Activated CD8-positive, alpha-beta T cell treated with anti-CD3 and anti-CD28 coated beads for 36 hours (primary cell): ENCODE measurements around the gene GPN3. TPM values are rescaled to one million over a fixed set of nuclear protein-coding genes. Genes with fewer than 3 reads are reported as not detected.
"Not testable (repeated sequence)": the region's sequence is repeated elsewhere in the genome, so short reads cannot be mapped to it uniquely, and the experiment has no call there.

Source experiments
- ATAC-seq: fragments of 200-7000 bp; cut with Tn5 transposase; one replicate; pipeline ENCODE4 v1.10.0; 2021; ENCODE audit warnings: mild to moderate bottlenecking, moderate library complexity
- CTCF ChIA-PET: fragments of 350-600 bp; sonication (Branson Sonifier 250); formaldehyde crosslinking; loops from one replicate; lab custom pipeline; 2021; ENCODE audit warnings: antibody characterized with exemption; lab: Charles Lee
- POLR2A ChIA-PET: fragments of 350-600 bp; sonication (Branson Sonifier 250); formaldehyde crosslinking; loops from one replicate; lab custom pipeline; 2021; ENCODE audit warnings: antibody characterized with exemption; lab: Charles Lee
- DNase-seq: peaks from one replicate; pipeline ENCODE4 v3.0.0-alpha.2; 2020
- H3K27ac Mint-ChIP-seq: one replicate; pipeline ENCODE4 v1.8.0; 2021; ENCODE audit warnings: mild to moderate bottlenecking, mixed read lengths
- H3K27me3 Mint-ChIP-seq: one replicate; pipeline ENCODE4 v1.8.0; 2021; ENCODE audit warnings: mixed read lengths
- H3K36me3 Mint-ChIP-seq: one replicate; pipeline ENCODE4 v1.8.0; 2021; ENCODE audit warnings: low read depth, mixed read lengths
- H3K4me1 Mint-ChIP-seq: one replicate; pipeline ENCODE4 v1.8.0; 2021; ENCODE audit warnings: low read depth, mixed read lengths
- H3K4me3 Mint-ChIP-seq: one replicate; pipeline ENCODE4 v1.8.0; 2021; ENCODE audit warnings: mild to moderate bottlenecking, moderate library complexity, mixed read lengths
- H3K9me3 Mint-ChIP-seq: one replicate; pipeline ENCODE4 v1.8.0; 2021; ENCODE audit warnings: mixed read lengths
- CTCF ChIP-seq: fragments of 200-600 bp; IDR thresholded peaks from one replicate; pipeline ENCODE4 v1.8.0; 2022; ENCODE audit warnings: antibody characterized with exemption, mild to moderate bottlenecking
- intact Hi-C: fragments of 100-400 bp; cut with micrococcal nuclease; formaldehyde crosslinking; loops from one replicate; pipeline ENCODE4 v1.10.0; 2022
- total RNA-seq, 2 experiments: library from RNA; stranded (reverse); gene quantifications; one replicate each; pipeline ENCODE4 v1.2.3, GENCODE V29; 2021

The GPN3 gene
- total RNA-seq, 2 experiments from 2014 or later, result 69.1 TPM

- H3K9me3 Mint-ChIP-seq, result no peaks in the 10 kb centered on the region
- ChIA-PET POLR2A (interaction anchor here (0.9 to 2.6 kb wide), 4 partner anchors 15 to 113 kb away, joined by 5 to 10 read pairs (median 6); partner anchors contain the start of gene ARPC3), CTCF (interaction anchor here (1.2 to 7.1 kb wide), 3 partner anchors 16 to 135 kb away, joined by 3 to 70 read pairs (median 48); partner anchors contain the start of gene ARPC3)
- TF ChIP-seq CTCF, result no peak
- intact Hi-C loops, result no loop called here
- no peak for DNase-seq
- peaks cover 46% of the 10 kb centered on the region for H3K36me3 Mint-ChIP-seq
- H3K27me3 Mint-ChIP-seq, result no peaks in the 10 kb centered on the region
- peaks cover 43% of the 10 kb centered on the region for H3K4me1 Mint-ChIP-seq
- ATAC-seq, result no peak
- peak overlapping the region; percentile 88 for H3K4me3 Mint-ChIP-seq
- no peak overlapping the region for H3K27ac Mint-ChIP-seq
Measured at GRCh38 chr12:110466791-110467190, 1.3 kb downstream of the GPN3 start.

- intact Hi-C loops, result not testable (repeated sequence)
- H3K36me3 Mint-ChIP-seq, result peaks cover 39% of the 10 kb centered on the region
Measured at GRCh38 chr12:110465765-110466164, 2.3 kb downstream of the GPN3 start.

DNA sequence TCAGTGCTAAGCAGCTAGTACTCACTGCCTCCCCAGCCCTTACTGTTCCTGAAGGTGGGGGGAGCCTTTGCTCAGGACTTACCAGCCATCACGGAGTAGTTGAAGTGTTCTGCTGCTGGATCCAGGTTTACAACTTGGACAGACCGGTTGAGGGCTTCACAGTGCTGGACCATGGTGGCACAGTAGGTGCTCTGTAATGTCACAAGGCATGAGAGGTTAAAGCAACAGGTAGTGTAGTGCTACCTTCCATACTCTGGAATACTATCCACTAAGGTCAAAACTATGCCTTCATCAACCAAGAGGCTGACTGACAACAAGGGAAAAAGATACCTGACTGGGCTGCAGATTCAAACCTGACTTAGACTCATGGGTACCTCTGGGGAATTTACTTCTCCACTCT lies 3.0 kb downstream of the GPN3 start:
- Mint-ChIP-seq H3K27me3 (no peaks in the 10 kb centered on the region), H3K36me3 (peaks cover 36% of the 10 kb centered on the region), H3K9me3 (no peaks in the 10 kb centered on the region), H3K4me1 (peaks cover 31% of the 10 kb centered on the region), H3K27ac (no peak overlapping the region), H3K4me3 (no peak overlapping the region)
- CTCF ChIA-PET, result interaction anchor here (2.0 kb wide), 1 partner anchor 15 kb away, joined by 7 read pairs; the partner anchor contains the start of gene ARPC3
- no peak for TF ChIP-seq CTCF
- POLR2A ChIA-PET, result interaction anchor here (0.6 to 2.6 kb wide), 3 partner anchors 9 to 15 kb away, joined by 3 to 10 read pairs (median 3); partner anchors contain the start of gene ARPC3
- no peak for DNase-seq
- no peak for ATAC-seq
- intact Hi-C loops, result no loop called here

More at GRCh38 chr12:110465765-110466164, 2.3 kb downstream of the GPN3 start:
- not testable (repeated sequence) for H3K4me3 Mint-ChIP-seq, ATAC-seq, H3K9me3 Mint-ChIP-seq, H3K27me3 Mint-ChIP-seq, DNase-seq, H3K27ac Mint-ChIP-seq
- ChIA-PET POLR2A (interaction anchor here (0.7 to 2.6 kb wide), 5 partner anchors 14 to 114 kb away, joined by 3 to 10 read pairs (median 5); partner anchors contain the start of gene ARPC3), CTCF (interaction anchor here (1.2 to 7.1 kb wide), 3 partner anchors 15 to 136 kb away, joined by 3 to 70 read pairs (median 48); partner anchors contain the start of gene ARPC3)
- H3K4me1 Mint-ChIP-seq, result peaks cover 37% of the 10 kb centered on the region

- H3K27me3 Mint-ChIP-seq, H3K9me3 Mint-ChIP-seq, DNase-seq, ATAC-seq, intact Hi-C loops, H3K27ac Mint-ChIP-seq, H3K4me3 Mint-ChIP-seq: not testable (repeated sequence)
- H3K36me3 Mint-ChIP-seq, result peaks cover 38% of the 10 kb centered on the region
- ChIA-PET POLR2A (interaction anchor here (0.7 kb wide), 1 partner anchor 536 kb away, joined by 4 read pairs; no protein-coding TSS in a partner anchor), CTCF (interaction anchor here (0.6 to 1.1 kb wide), 2 partner anchors 30 to 142 kb away, joined by 3 to 4 read pairs; no protein-coding TSS in a partner anchor)
- peaks cover 10% of the 10 kb centered on the region for H3K4me1 Mint-ChIP-seq
Measured at GRCh38 chr12:110461189-110461588, 6.9 kb downstream of the GPN3 start.

- Mint-ChIP-seq H3K27me3 (no peaks in the 10 kb centered on the region), H3K27ac (no peak overlapping the region), H3K4me3 (no peak overlapping the region), H3K4me1 (peaks cover 4% of the 10 kb centered on the region), H3K9me3 (no peaks in the 10 kb centered on the region), H3K36me3 (peaks cover 34% of the 10 kb centered on the region)
- CTCF ChIA-PET, result interaction anchor here (0.8 to 1.3 kb wide), 2 partner anchors 9 to 10 kb away, joined by 3 to 5 read pairs; partner anchors contain the start of genes ARPC3, FAM216A and GPN3
- DNase-seq, result no peak
- intact Hi-C loops, result no loop called here
- no peak for ATAC-seq
- POLR2A ChIA-PET, result interaction anchor here (0.8 to 1.6 kb wide), 3 partner anchors 9 to 109 kb away, joined by 3 to 5 read pairs (median 4); partner anchors contain the start of genes ARPC3 and FAM216A
- no peak for TF ChIP-seq CTCF
Measured at GRCh38 chr12:110458756-110459155, 9.3 kb downstream of the GPN3 start.
